A549 treated with DMSO at 1 μM for 4 hours (cell line): ENCODE measurements around the gene SHISA9. TPM values are rescaled to one million over a fixed set of nuclear protein-coding genes. Genes with fewer than 3 reads are reported as not detected.

Source experiments
- total RNA-seq: library from RNA; stranded (reverse); fragments of 200-300 nt; extraction: Qiagen RNA extraction; gene quantifications from 5 replicates; pipeline ENCODE4 v1.2.3, GENCODE V29; 2022; ENCODE audit warnings: low read depth

SHISA9 gene
- 0.06 to 0.11 TPM (median 0.07 TPM) in 4 of 5 replicates, not detected in the other for total RNA-seq

GRCh38 chr16:12901597-12902461 lies at the start of gene SHISA9:
Gene SHISA9, plus strand, starts transcription at chr16:12901598.

Other genes with a start within 250 kb of the SHISA9 start
- 21.3 to 23.1 TPM (median 21.6 TPM) in 5 replicates for gene CPPED1, start 97.7 kb upstream of the SHISA9 start, total RNA-seq